Stimulated activated naive B cell treated with anti-CD40 and anti-IgM and Interleukin-4, amounts not matched to agents 10 μg/mL and 1 μg/mL and 100 μg/mL, for 72 hours (primary cell): ENCODE measurements around the gene PIP5K1B.

ENCODE experiments used
- ATAC-seq, 2 donors: fragments of 150-1000 bp; cut with Tn5 transposase; replicated peaks; 2 replicates each; pipeline ENCODE4 v1.10.0; 2021; ENCODE audit warnings: moderate library complexity in 1 of 2
- DNase-seq: peaks from one replicate; pipeline ENCODE4 v3.0.0; 2021
- H3K27ac Mint-ChIP-seq: one replicate; pipeline ENCODE4 v1.8.0; 2022; ENCODE audit warnings: mild to moderate bottlenecking, mixed read lengths
- H3K27me3 Mint-ChIP-seq, 2 donors: one replicate each; pipeline ENCODE4 v1.8.0; 2022; ENCODE audit warnings: mixed read lengths in 2 of 2
- H3K36me3 Mint-ChIP-seq, 2 donors: one replicate each; pipeline ENCODE4 v1.8.0; 2022; ENCODE audit warnings: mixed read lengths in 2 of 2, mild to moderate bottlenecking in 1 of 2
- H3K4me1 Mint-ChIP-seq, 2 donors: one replicate each; pipeline ENCODE4 v1.8.0; 2022; ENCODE audit warnings: mixed read lengths in 2 of 2, mild to moderate bottlenecking in 1 of 2
- H3K4me3 Mint-ChIP-seq, 2 donors: one replicate each; pipeline ENCODE4 v1.8.0; 2022; ENCODE audit warnings: mild to moderate bottlenecking in 2 of 2, mixed read lengths in 2 of 2, moderate library complexity in 1 of 2
- H3K9me3 Mint-ChIP-seq, 2 donors: one replicate each; pipeline ENCODE4 v1.8.0; 2022; ENCODE audit warnings: mixed read lengths in 2 of 2, mild to moderate bottlenecking in 1 of 2

PIP5K1B gene

GRCh38 chr9:69001921-69002320 lies 296.9 kb downstream of the PIP5K1B start:
- Mint-ChIP-seq H3K27ac (no peak overlapping the region), H3K9me3 (no peaks in the 10 kb centered on the region), H3K4me1 (peaks cover 12 to 21% of the 10 kb centered on the region in 2 donors), H3K4me3 (no peak overlapping the region), H3K27me3 (no peaks in the 10 kb centered on the region), H3K36me3 (peaks cover 36 to 62% of the 10 kb centered on the region in 2 donors)
- DNase-seq (no peak), ATAC-seq (no peak)

GRCh38 chr9:69003051-69003450 lies 298.0 kb downstream of the PIP5K1B start:
- Mint-ChIP-seq H3K4me3 (no peak overlapping the region), H3K27ac (peak overlapping the region; percentile 65), H3K9me3 (no peaks in the 10 kb centered on the region), H3K27me3 (no peaks in the 10 kb centered on the region), H3K4me1 (peaks cover 13 to 19% of the 10 kb centered on the region in 2 donors), H3K36me3 (peaks cover 42 to 64% of the 10 kb centered on the region in 2 donors)
- no peak for DNase-seq
- no peak for ATAC-seq

GRCh38 chr9:69004836-69005235 lies 299.8 kb downstream of the PIP5K1B start:
- no peak overlapping the region for H3K27ac Mint-ChIP-seq
- no peak for DNase-seq
- H3K9me3 Mint-ChIP-seq: no peaks in the 10 kb centered on the region
- peaks cover 38 to 58% of the 10 kb centered on the region in 2 donors for H3K36me3 Mint-ChIP-seq
- ATAC-seq: no peak
- H3K27me3 Mint-ChIP-seq: no peaks in the 10 kb centered on the region
- peaks cover under 1 to 4% of the 10 kb centered on the region in 2 donors for H3K4me1 Mint-ChIP-seq
- H3K4me3 Mint-ChIP-seq: no peak overlapping the region

- ATAC-seq (no peak), DNase-seq (no peak)
- H3K4me1 Mint-ChIP-seq: peaks cover 22 to 23% of the 10 kb centered on the region in 2 donors
- H3K27me3 Mint-ChIP-seq: no peaks in the 10 kb centered on the region
- H3K36me3 Mint-ChIP-seq: peaks cover 26 to 50% of the 10 kb centered on the region in 2 donors
- no peak overlapping the region for H3K4me3 Mint-ChIP-seq
- H3K27ac Mint-ChIP-seq: no peak overlapping the region
- H3K9me3 Mint-ChIP-seq: no peaks in the 10 kb centered on the region
Measured at GRCh38 chr9:69009708-69010107, 304.7 kb downstream of the PIP5K1B start.

GRCh38 chr9:69012696-69013381 lies 307.8 kb downstream of the PIP5K1B start:
- Mint-ChIP-seq H3K36me3 (peaks cover 16 to 32% of the 10 kb centered on the region in 2 donors), H3K4me1 (peaks cover 22 to 23% of the 10 kb centered on the region in 2 donors), H3K4me3 (peak overlapping the region; percentile 7 to 58), H3K27ac (peak overlapping the region; percentile 11), H3K27me3 (no peaks in the 10 kb centered on the region), H3K9me3 (no peaks in the 10 kb centered on the region)
- DNase-seq: peak; percentile 14
- ATAC-seq: peak; percentile 69 to 72

GRCh38 chr9:69013382-69013727 lies 308.3 kb downstream of the PIP5K1B start:
- no peaks in the 10 kb centered on the region for H3K9me3 Mint-ChIP-seq
- peaks cover 11 to 27% of the 10 kb centered on the region in 2 donors for H3K36me3 Mint-ChIP-seq
- no peak for ATAC-seq
- no peak overlapping the region for H3K27ac Mint-ChIP-seq
- H3K4me3 Mint-ChIP-seq: no peak overlapping the region
- H3K4me1 Mint-ChIP-seq: peaks cover 20 to 23% of the 10 kb centered on the region in 2 donors
- no peak for DNase-seq
- no peaks in the 10 kb centered on the region for H3K27me3 Mint-ChIP-seq

GRCh38 chr9:69014013-69014412 lies 309.0 kb downstream of the PIP5K1B start, which contains the start of gene PRKACG:
Gene PRKACG (minus strand): TSS chr9:69014113. CDS start chr9:69014092, 21 bp downstream.
- H3K36me3 Mint-ChIP-seq: peaks cover 8 to 25% of the 10 kb centered on the region in 2 donors
- no peaks in the 10 kb centered on the region for H3K9me3 Mint-ChIP-seq
- peak within 1 kb of the TSS; percentile 7 to 58 for H3K4me3 Mint-ChIP-seq
- DNase-seq (no peak), ATAC-seq (no peak)
- peaks cover 20 to 23% of the 10 kb centered on the region in 2 donors for H3K4me1 Mint-ChIP-seq
- H3K27me3 Mint-ChIP-seq: no peaks in the 10 kb centered on the region
- H3K27ac Mint-ChIP-seq: peak within 1 kb of the TSS; percentile 11

GRCh38 chr9:69016191-69017096 lies 311.4 kb downstream of the PIP5K1B start:
- ATAC-seq (no peak), DNase-seq (no peak)
- Mint-ChIP-seq H3K27me3 (no peaks in the 10 kb centered on the region), H3K9me3 (no peaks in the 10 kb centered on the region), H3K36me3 (peaks cover 6 to 22% of the 10 kb centered on the region in 2 donors), H3K4me3 (no peak overlapping the region), H3K4me1 (peaks cover 17 to 18% of the 10 kb centered on the region in 2 donors), H3K27ac (no peak overlapping the region)

GRCh38 chr9:69018737-69019136 lies 313.7 kb downstream of the PIP5K1B start:
- Mint-ChIP-seq H3K36me3 (peaks cover under 1 to 2% of the 10 kb centered on the region in 2 donors), H3K4me1 (no peaks in the 10 kb centered on the region), H3K9me3 (no peaks in the 10 kb centered on the region), H3K27ac (no peak overlapping the region), H3K27me3 (no peaks in the 10 kb centered on the region), H3K4me3 (no peak overlapping the region)
- DNase-seq (no peak), ATAC-seq (no peak)

GRCh38 chr9:69019808-69020207 lies 314.8 kb downstream of the PIP5K1B start:
- DNase-seq: no peak
- H3K36me3 Mint-ChIP-seq: no peaks in the 10 kb centered on the region
- no peak overlapping the region for H3K27ac Mint-ChIP-seq
- no peak overlapping the region for H3K4me3 Mint-ChIP-seq
- H3K27me3 Mint-ChIP-seq: no peaks in the 10 kb centered on the region
- no peak for ATAC-seq
- H3K4me1 Mint-ChIP-seq: no peaks in the 10 kb centered on the region
- H3K9me3 Mint-ChIP-seq: no peaks in the 10 kb centered on the region

GRCh38 chr9:69020301-69021145 lies 315.5 kb downstream of the PIP5K1B start:
- no peaks in the 10 kb centered on the region for H3K9me3 Mint-ChIP-seq
- H3K36me3 Mint-ChIP-seq: no peaks in the 10 kb centered on the region
- no peak for DNase-seq
- no peak overlapping the region for H3K27ac Mint-ChIP-seq
- no peaks in the 10 kb centered on the region for H3K27me3 Mint-ChIP-seq
- no peak overlapping the region for H3K4me3 Mint-ChIP-seq
- H3K4me1 Mint-ChIP-seq: no peaks in the 10 kb centered on the region
- no peak for ATAC-seq

GRCh38 chr9:69023650-69024049 lies 318.6 kb downstream of the PIP5K1B start:
- DNase-seq (no peak), ATAC-seq (no peak)
- H3K27me3 Mint-ChIP-seq: no peaks in the 10 kb centered on the region
- no peaks in the 10 kb centered on the region for H3K36me3 Mint-ChIP-seq
- no peak overlapping the region for H3K27ac Mint-ChIP-seq
- peaks cover 4 to 6% of the 10 kb centered on the region in 2 donors for H3K4me1 Mint-ChIP-seq
- H3K4me3 Mint-ChIP-seq: no peak overlapping the region
- H3K9me3 Mint-ChIP-seq: no peaks in the 10 kb centered on the region

- peaks cover 0 to 3% of the 10 kb centered on the region in 2 donors for H3K9me3 Mint-ChIP-seq
- DNase-seq: peak; percentile 20
Measured at GRCh38 chr9:69027355-69028097, 322.5 kb downstream of the PIP5K1B start.

More at GRCh38 chr9:69027355-69028097, 322.5 kb downstream of the PIP5K1B start:
- Mint-ChIP-seq H3K4me3 (no peak overlapping the region), H3K27me3 (no peaks in the 10 kb centered on the region), H3K27ac (no peak overlapping the region), H3K36me3 (no peaks in the 10 kb centered on the region), H3K4me1 (peaks cover 7 to 19% of the 10 kb centered on the region in 2 donors)
- peak; percentile 83 to 84 for ATAC-seq
